GM21526 (cell line): ENCODE measurements around the gene PLAAT2.
"Not testable (repeated sequence)": the region's sequence is repeated elsewhere in the genome, so short reads cannot be mapped to it uniquely, and the experiment has no call there.

Experiments
- ATAC-seq: cut with Tn5 transposase; IDR thresholded peaks from one replicate; pipeline ENCODE4 v1.9.1; 2021; ENCODE audit warnings: moderate library complexity; ENCODE audit not compliant: unreplicated experiment, low FRiP score

PLAAT2 gene

DNA sequence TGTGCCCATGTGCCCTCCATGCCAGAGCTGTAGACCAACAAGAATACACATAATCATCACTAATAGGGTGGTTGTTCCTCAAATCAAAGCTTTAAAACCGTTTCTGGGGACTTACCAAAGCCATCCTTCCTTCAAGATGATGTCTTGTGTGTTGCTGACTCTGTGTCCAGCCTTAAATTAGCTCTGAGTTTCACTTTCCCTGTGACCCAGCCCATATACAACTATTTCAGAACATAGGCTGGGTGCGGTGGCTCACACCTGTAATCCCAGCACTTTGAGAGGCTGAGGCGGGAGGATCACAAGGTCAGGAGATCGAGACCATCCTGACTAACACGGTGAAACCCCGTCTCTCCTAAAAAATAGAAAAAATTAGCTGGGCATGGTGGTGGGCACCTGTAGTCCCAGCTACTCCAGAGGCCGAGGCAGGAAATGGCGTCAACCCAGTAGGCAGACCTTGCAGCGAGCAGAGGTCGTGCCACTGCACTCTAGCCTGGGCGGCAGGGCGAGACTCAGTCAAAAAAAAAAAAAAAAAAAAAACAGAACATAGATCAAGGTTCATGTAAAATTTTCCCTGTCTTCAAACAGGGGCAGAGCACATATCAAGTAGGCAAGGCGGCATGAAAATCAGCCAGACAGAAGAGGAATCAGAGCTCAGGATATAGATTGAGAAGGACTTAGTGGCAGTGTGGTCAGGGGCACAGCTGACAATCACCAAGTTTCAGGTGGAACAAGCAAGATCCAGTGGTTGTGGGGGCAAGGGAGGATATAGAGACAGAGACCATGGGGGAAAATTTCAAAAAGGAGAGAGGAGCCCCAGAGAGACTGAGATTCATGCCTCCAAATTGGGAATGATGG is at the start of gene PLAAT2:
Gene PLAAT2 (minus strand): TSS at position 179 of the 855 bp plus-strand sequence. CDS start 55 bp downstream, at position 124.
- ATAC-seq: no peak

DNA sequence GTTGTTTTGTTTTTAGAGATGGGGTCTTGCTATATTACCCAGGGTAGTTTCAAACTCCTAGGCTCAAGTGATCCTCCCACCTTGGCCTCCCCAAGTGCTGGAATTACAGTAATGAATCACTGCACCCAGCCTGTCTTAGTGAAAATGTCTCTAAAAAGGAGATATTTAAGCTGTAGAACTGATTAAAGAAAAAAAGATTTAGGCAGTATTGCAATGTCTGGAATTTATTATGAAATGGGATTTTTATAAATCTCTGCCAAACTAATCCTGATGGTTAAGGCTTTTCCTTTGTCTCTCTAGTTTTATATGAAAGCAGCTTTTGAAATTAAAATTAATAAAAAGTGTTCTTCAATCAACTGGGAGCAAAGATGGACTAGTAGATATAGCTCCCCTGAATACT is 49.0 kb upstream of the PLAAT2 start:
- no peak for ATAC-seq

DNA sequence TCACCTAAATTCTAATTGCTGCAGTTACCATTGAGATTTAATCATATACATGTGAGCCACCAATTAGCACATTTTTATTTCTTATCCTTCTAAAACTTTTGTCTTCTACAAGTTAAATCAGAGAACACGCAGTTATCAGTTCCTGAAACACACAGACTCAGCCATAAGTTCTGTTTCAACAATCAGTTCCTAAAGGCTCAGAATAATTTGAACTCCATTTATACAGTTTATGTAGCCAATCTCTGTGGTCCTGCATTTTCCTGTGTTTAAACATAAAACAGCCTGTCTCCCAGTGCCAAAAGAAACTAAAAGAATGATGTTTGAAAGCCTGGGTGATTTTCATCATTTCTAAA is 48.2 kb upstream of the PLAAT2 start:
- no peak for ATAC-seq

DNA sequence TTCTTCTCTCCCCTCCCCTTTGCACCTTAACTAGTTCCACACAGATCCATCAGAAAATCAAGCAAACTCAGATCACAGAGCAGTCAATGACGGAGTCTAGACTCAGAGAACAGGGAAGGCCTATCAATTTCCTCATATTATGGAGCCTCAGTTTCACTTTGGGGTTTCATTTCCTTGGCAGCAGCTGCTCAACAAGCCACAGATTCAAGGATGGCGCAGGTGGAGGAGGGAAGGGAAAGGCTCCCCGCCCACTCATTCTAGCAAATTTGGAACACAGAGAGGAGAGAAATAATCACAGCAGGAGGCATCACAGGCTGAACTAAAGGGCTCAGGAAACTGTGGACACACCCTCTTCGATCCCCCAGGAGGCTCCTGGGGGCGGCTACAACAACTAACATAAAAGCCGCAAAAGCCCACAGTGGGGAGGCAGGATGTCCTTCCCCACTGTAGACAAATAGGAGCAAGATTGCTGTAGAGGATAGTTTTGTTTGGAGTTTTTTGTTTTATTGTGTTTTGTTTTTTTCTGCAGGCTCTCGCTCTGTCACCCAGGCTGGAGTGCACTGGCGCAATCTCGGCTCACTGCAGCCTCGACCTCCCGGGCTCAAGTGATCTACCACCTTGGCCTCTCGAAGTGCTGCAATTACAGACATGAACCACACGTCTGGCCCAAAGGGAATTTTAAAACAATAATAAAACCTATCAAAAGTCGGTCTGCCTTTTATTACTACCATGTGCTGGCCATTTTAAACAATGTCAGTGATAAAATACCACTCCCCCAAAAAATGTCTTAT is 47.6 kb upstream of the PLAAT2 start:
- no peak for ATAC-seq

DNA sequence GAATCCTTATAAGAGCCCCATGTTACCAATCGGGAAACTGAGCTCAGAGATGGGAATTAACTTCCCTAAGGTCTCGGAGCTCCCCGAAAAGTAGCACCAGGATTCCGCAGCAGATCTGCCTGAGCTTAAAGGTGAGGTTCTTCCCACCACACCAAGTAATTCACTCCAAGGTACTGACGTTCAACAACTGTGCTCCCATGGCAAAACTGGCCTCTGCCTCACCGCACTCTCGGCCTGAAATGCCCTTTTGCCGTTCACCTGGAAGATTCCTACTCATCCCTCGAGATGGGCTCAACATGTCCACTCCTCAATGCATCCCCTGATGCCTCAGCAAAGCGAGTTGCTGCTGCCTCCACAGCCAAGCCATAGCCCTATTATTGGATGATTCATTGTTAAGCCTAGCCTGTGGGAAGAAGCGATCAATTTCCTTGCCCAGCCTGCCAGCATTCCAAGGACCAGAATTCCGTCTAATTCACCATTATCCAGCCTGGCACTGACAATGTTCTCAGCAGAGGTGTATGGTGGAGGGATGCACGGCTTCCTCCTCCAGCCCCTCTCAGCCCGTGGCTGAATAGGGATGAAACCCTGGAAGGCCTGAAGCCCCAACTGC is 46.9 kb upstream of the PLAAT2 start:
- no peak for ATAC-seq

DNA sequence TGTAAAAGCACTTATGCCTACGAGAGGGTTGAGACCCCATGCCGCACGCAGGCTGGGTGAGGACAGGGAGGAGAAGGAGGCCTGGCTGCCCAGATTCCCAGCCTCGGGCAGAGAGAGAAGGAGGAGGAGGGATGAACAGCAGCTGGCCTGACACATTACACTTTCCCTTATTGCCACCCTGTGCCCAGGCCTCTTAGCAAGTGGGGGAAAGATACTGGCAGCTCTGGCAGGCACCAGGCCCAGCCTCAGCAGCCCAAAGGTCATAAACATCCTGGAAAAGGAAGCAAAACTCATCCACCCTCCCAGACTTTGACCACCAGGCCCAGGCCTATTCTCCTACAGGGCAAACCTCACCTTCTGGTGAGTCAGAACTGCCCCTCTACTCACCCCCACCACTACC is 46.4 kb upstream of the PLAAT2 start:
- no peak for ATAC-seq

DNA sequence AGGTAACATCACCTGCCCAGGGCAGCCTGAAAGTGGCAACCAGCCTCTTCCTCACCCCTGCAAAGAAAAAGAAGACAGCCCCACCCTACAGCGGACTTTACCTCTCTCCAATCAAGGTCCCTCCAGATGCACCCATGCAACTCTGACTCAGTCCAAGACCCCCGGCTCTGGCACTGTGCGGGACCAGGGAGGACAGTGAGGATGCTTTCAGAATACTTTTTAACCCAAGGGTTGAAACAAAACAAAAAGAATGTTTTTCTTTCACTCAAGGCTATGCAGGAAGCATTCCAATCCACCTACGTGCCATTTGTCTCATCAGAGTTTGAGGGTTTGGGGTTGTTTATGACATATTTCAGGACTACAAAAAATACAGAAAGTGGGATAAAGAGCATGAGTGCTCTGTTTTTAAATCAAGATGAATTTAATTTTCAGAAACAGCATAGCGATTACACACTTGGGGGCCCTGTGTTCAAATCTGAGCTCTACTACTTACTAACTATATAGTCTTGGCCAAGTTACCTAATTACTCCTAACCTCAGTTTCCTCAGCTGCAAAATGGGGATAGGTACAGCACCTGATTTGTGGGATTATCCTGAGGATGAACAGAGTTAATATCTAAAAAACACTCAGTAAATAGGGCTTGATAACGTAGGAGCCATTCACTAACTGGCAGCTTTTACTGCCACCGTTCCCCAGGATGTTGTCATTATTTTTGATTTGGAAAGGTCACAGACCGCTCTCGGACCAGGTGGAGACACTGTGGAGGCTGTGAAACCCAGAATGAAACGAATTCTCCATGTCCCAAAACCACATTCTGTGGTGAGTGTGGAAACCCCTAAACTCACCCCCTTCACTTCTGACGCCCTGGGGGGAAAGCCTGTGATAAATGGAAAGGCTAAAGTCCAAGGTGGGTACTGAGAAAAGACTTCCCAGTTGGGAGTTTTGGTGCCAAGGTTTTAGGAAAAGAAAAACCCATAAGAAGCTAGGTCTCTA is 45.5 kb upstream of the PLAAT2 start:
- no peak for ATAC-seq

DNA sequence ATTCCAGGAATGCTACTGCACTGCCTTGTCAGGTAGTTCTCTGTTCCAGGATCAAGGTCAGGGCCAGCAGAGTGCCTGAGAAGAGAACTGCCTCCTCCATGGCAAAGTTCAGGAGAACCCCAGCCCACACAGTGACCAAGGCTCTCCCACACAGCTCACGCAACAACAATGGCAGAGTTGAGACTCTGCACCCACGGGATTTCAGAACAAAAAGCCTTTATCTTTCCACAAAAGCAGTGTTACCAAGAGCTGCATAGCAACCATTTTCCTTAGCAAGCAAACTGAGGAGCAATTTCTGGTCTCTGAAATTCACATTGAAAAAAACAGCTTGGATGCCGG is 40.0 kb upstream of the PLAAT2 start:
- no peak for ATAC-seq

DNA sequence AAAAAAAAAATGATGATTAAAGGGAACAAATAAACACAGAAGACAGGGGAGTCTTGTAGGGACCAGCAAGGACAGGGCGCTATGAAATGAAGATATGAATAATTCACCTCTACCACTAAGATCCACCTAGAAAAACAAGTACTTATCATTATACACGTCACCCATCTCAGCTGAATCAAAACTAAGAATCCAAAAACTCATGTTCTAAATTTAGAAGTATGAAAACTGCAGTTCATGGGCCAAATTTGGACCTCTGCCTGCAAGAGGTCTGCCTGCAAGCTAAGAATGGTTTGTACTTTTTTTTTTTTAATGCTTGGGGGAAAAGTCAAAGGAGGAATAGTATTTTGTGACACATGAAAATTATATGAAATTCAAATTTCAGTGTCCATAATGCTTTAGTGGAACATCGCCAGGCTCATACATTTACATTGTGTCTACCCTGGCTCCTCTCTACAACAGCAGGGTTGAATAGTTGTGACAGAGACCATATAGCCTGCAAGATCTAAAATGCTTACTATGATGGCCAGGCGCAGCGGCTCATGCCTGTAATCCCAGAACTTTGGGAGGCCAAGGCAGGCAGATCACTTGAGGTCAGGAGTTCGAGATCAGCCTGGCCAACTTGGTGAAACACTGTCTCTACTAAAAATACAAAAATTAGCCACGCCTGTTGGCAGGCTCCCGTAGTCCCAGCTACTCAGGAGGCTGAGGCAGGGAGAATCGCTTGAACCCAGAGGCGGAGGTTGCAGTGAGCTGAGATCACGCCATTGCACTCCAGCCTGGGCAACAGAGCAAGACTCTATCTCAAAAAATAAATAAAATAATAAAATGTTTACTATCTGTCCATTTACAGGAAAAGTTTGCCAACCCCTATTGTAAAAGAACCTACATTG is 39.4 kb upstream of the PLAAT2 start:
- not testable (repeated sequence) for ATAC-seq

DNA sequence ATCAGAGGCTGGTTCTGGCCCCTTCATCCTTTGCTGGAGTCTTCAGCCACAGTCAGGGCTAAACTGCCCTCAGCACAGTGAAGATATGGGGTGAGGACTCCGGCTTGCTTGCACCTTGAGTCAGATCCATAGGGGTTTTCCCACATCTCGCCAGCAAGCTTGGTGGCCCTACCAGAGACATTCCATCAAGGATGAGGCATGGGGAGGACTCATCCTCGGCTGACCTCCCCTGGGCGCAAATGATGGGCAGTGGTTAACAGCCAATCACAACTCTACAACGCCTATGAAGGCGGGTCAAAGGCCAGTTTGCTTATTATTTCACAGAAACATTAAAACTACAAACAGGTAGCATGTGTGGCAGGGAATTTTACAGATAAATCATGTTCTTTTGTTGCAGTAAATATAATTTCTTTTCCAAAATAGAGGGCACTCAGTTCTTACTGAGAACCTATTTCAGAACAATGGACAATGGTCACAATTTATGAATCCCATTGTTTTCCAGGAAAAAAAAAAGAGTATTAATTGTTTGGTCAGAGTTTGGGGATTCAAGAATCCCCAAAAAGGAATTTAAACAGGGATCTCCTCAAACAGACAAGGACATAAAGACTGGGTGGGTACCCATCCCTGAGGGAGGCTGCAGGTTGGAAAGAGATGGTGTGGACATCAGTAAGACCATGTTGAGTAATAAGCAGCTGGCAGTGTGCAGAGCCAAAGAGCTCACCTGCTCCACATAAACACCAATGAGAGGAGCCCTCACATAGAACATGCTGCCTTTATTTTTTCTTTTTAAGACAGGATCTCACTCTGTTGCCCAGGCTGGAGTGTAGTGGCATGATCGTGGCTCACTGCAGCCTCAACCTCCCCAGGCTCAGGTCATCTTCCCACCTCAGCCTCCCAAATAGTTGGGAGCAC is 36.3 kb upstream of the PLAAT2 start:
- ATAC-seq: no peak

DNA sequence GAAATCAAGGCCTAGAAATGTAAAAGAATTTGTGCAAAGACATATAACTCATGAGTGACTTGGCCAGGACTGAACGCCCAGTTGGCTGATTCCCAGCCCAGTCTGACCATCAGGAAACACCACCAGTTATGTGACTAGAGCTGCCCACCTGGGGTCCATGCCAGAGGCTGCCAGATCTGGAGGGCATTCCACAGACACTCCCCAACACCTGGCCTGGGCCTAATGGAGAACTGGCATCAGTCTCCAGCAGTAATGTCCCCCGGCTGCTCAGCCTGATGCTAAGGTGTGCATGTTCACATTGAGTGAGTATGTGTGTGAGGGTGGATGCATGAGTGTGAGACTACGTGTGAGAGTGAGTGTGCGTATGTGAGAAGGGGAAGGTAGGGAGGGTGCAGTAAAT is 35.4 kb upstream of the PLAAT2 start:
- no peak for ATAC-seq

DNA sequence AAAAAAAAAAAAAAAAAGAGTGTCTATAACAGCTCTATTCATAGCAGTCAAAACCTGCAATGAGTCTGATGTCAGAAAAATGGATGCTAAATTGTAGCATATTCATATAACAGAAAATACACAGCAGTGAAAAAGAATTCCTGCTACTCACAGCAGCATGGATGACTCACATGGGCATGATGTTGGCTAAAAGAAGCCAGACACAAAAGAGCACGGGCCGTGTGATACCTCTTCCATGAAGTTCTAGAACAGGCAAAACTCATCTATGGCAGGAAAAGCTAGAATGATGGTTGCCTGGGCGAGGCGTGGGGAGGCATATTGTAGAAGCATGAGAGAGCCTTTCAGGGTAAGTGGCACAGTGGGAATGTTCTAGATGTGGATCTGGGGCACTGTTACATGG is 32.1 kb upstream of the PLAAT2 start:
- ATAC-seq: no peak

DNA sequence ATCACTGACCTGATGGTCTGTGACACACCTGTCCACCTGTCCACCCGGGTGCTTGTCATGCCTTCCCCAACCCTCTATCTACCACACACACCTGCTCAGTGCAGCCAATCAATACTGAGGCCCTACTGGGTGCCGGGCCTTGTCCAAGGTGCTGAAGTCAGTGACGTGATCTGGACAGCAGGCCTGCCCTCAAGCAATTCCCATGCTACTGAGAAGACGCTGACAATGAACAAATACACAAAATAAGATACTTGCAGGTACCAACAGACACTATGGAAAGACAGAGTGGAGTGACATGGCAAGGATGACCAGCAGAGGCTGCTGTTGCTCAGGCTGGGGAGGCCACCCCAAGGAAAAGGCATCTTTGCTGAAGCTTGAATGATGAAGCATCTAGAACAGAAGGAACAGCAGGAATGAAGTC is 29.8 kb upstream of the PLAAT2 start:
- no peak for ATAC-seq

DNA sequence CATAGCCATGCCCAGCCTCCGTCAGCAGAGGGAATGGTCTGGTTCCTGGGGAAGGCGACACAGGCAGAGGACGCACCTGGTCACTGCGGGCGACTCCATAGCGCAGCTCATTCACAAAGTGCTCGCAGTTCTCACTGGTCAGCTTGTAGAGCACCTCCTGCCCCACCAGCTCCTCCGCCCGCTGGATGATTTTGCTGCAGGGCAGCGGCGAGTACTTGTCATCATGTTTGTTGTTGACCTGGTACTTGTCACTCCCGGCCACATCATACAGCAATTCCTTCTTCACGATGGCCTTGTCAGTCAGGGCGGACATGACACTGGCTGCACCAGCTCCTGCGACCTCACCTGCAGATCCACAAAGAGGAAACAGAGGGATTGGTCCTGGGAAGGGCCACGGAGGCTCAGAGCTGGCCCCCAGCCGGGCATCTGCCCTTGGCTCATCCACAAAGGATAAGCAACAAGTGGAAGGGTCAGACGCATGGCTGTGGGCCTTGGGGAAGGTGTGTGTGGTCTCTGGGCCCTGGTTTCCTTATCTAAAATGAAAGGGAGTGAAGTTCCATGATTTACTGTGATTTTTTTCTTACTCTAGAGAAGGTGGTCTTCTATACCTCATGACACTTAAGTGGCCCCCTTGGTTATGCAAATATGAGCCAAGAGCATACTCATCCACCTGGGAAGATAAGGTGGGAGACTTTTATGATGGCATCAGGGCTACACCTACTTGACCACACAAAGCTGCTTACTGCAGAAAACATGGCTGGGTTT is 27.0 kb upstream of the PLAAT2 start:
- no peak for ATAC-seq

DNA sequence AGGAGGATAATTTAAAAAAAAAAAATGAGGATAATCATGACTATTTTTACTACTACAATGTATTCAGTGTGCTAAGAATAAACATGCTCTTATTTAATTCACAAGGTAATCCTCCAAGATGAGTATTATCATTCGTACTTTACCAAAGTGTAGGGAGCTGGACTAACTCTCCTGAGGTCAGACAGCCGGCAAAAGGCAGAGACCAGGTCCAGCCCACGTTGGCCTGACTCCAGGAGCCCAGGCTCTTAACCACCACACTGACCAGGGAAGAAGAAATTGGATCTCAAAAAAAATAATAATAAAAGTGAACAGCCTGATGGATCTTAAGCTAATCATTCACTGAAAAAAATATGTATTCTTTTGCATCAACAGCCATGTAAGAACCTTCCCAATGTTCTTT is 25.8 kb upstream of the PLAAT2 start:
- ATAC-seq: no peak

DNA sequence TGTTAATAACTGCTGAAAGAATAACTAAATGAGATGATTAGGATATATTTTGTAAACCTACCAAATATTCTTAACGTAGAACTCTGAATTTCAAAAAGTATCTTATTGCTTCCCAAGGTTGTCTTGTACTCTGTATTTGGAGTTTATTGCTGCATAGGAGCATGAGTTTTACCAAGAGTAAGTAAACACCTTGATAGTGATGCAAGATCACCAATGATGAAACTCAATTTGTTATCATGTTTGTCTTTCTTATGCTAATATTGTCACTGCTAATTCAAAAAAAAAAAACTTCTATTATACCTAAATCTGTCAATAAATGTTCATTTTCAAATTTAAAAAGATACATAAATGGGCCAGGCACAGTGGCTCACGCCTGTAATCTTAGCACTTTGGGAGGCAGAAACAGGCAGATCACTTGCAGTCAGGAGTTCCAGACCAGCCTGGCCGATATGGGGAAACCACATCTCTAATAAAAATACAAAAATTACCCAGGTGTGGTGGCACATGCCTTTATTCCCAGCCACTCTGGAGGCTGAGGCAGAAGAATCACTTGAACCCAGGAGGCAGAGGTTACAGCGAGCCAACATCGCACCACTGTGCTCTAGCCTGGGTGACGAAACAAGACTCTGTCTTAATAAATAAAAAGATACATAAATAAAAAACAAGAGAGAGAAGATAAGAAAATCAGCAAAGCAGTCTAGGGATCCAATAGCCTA is 23.4 kb upstream of the PLAAT2 start:
- no peak for ATAC-seq

DNA sequence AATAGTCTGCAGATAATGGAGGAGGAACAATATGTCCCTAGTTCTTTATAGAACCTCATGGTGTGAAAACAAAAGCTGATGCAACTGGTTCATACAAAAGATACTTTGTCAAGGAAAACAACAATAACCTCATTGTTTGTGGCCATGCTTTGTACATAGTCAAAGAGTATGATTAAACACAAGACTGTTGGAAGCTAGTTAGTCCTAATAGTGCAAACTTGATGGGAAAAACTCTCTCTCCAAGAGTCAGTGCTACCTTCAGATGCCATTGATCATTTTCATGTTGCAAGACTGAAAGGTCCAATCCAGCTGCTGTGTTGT is 20.1 kb upstream of the PLAAT2 start:
- no peak for ATAC-seq
